Measurements from ENCODE around the gene R3HDML.

The R3HDML gene

GRCh38 chr20:44360221-44360620 lies 23.4 kb downstream of the R3HDML start:
- Histone ChIP-seq H2BK120ac (ENCODE audit: low read depth, low read length) (no peak overlapping the region), H3K4me1 (ENCODE audit: control insufficient read depth, insufficient read depth, low read depth, low read length) (no peaks in the 10 kb centered on the region), H3K4me2 (ENCODE audit: low read length, poor library complexity, severe bottlenecking) (no peak overlapping the region), H3K18ac (ENCODE audit: low read depth in 1 of 2, low read length in 2 of 2) (no peak overlapping the region), H2BK5ac (ENCODE audit: low read depth, low read length, poor library complexity, severe bottlenecking) (no peak overlapping the region), H2BK15ac (ENCODE audit: low read depth, poor library complexity, severe bottlenecking) (no peak overlapping the region), H3K14ac (ENCODE audit: low read length in 2 of 2) (no peak overlapping the region), H2BK12ac (ENCODE audit: low read length in 2 of 2) (no peak overlapping the region), H3K79me1 (replicated peaks; ENCODE audit: low read length, poor library complexity, severe bottlenecking) (no peaks in the 10 kb centered on the region), H2AK5ac (ENCODE audit: low read length, severe bottlenecking) (no peak overlapping the region), H2AFZ (ENCODE audit: low read depth, low read length) (no peak overlapping the region), H4K8ac (ENCODE audit: low read length) (no peak overlapping the region), H3K4ac (ENCODE audit: low read depth in 1 of 2, low read length in 2 of 2) (no peak overlapping the region), H3K4me3 (ENCODE audit: insufficient read depth in 1 of 2, low read depth in 1 of 2, low read length in 2 of 2) (no peak overlapping the region), H3K23ac (ENCODE audit: low read length in 2 of 2) (no peak overlapping the region), H3K9me3 (ENCODE audit: control insufficient read depth, low read length) (no peaks in the 10 kb centered on the region), H3K27ac (ENCODE audit: low read length, poor library complexity, severe bottlenecking) (no peak overlapping the region), H3K9ac (ENCODE audit: low read length) (no peak overlapping the region), H4K91ac (ENCODE audit: low read length) (no peak overlapping the region), H3K27me3 (ENCODE audit: control insufficient read depth in 1 of 2, insufficient read depth in 1 of 2, low read length in 2 of 2) (peaks cover 29 to 57% of the 10 kb centered on the region in 2 experiments), H3K36me3 (ENCODE audit: control insufficient read depth in 1 of 2, insufficient read depth in 2 of 2, low read depth in 1 of 2, low read length in 2 of 2) (no peaks in the 10 kb centered on the region)
- DNase-seq: no peak

- H2BK120ac ChIP-seq (ENCODE audit: low read depth, low read length): no peak overlapping the region
- H3K36me3 ChIP-seq (ENCODE audit: control insufficient read depth in 1 of 2, insufficient read depth in 2 of 2, low read depth in 1 of 2, low read length in 2 of 2): no peaks in the 10 kb centered on the region
- H3K4me2 ChIP-seq (ENCODE audit: low read length, poor library complexity, severe bottlenecking): no peak overlapping the region
- H4K8ac ChIP-seq (ENCODE audit: low read length): no peak overlapping the region
- H3K27me3 ChIP-seq (ENCODE audit: control insufficient read depth in 1 of 2, insufficient read depth in 1 of 2, low read length in 2 of 2): peaks cover 28 to 49% of the 10 kb centered on the region in 2 experiments
- H3K23ac ChIP-seq (ENCODE audit: low read length in 2 of 2): no peak overlapping the region
- H3K9ac ChIP-seq (ENCODE audit: low read length): no peak overlapping the region
- no peak overlapping the region for H3K27ac ChIP-seq (ENCODE audit: low read length, poor library complexity, severe bottlenecking)
- WGBS: 40% methylated on average over 2 of the region's 3 CpGs
- H3K14ac ChIP-seq (ENCODE audit: low read length in 2 of 2): no peak overlapping the region
- DNase-seq: no peak
- no peak overlapping the region for H2BK5ac ChIP-seq (ENCODE audit: low read depth, low read length, poor library complexity, severe bottlenecking)
- no peak overlapping the region for H3K18ac ChIP-seq (ENCODE audit: low read depth in 1 of 2, low read length in 2 of 2)
- H3K9me3 ChIP-seq (ENCODE audit: control insufficient read depth, low read length): no peaks in the 10 kb centered on the region
- no peak overlapping the region for H2AFZ ChIP-seq (ENCODE audit: low read depth, low read length)
- no peak overlapping the region for H4K91ac ChIP-seq (ENCODE audit: low read length)
- no peaks in the 10 kb centered on the region for H3K4me1 ChIP-seq (ENCODE audit: control insufficient read depth, insufficient read depth, low read depth, low read length)
- H2BK15ac ChIP-seq (ENCODE audit: low read depth, poor library complexity, severe bottlenecking): no peak overlapping the region
- H2AK5ac ChIP-seq (ENCODE audit: low read length, severe bottlenecking): no peak overlapping the region
- H2BK12ac ChIP-seq (ENCODE audit: low read length in 2 of 2): no peak overlapping the region
- H3K4ac ChIP-seq (ENCODE audit: low read depth in 1 of 2, low read length in 2 of 2): no peak overlapping the region
- no peak overlapping the region for H3K4me3 ChIP-seq (ENCODE audit: insufficient read depth in 1 of 2, low read depth in 1 of 2, low read length in 2 of 2)
- no peaks in the 10 kb centered on the region for H3K79me1 ChIP-seq (replicated peaks; ENCODE audit: low read length, poor library complexity, severe bottlenecking)
These were observed 24.2 kb downstream of the R3HDML start for GRCh38 chr20:44361021-44361420.

- no peak overlapping the region for H3K9ac ChIP-seq (ENCODE audit: low read length)
- H2AFZ ChIP-seq (ENCODE audit: low read depth, low read length): no peak overlapping the region
- no peak overlapping the region for H4K8ac ChIP-seq (ENCODE audit: low read length)
- H3K4ac ChIP-seq (ENCODE audit: low read depth in 1 of 2, low read length in 2 of 2): no peak overlapping the region
- no peak overlapping the region for H3K18ac ChIP-seq (ENCODE audit: low read depth in 1 of 2, low read length in 2 of 2)
- DNase-seq: no peak
- no peaks in the 10 kb centered on the region for H3K4me1 ChIP-seq (ENCODE audit: control insufficient read depth, insufficient read depth, low read depth, low read length)
- H3K36me3 ChIP-seq (ENCODE audit: control insufficient read depth in 1 of 2, insufficient read depth in 2 of 2, low read depth in 1 of 2, low read length in 2 of 2): no peaks in the 10 kb centered on the region
- no peak overlapping the region for H2BK5ac ChIP-seq (ENCODE audit: low read depth, low read length, poor library complexity, severe bottlenecking)
- no peaks in the 10 kb centered on the region for H3K79me1 ChIP-seq (replicated peaks; ENCODE audit: low read length, poor library complexity, severe bottlenecking)
- H2BK12ac ChIP-seq (ENCODE audit: low read length in 2 of 2): no peak overlapping the region
- no peak overlapping the region for H2BK120ac ChIP-seq (ENCODE audit: low read depth, low read length)
- no peak overlapping the region for H3K14ac ChIP-seq (ENCODE audit: low read length in 2 of 2)
- no peak overlapping the region for H3K4me2 ChIP-seq (ENCODE audit: low read length, poor library complexity, severe bottlenecking)
- 96% methylated on average over 2 of the region's 4 CpGs for WGBS
- H3K27me3 ChIP-seq (ENCODE audit: control insufficient read depth in 1 of 2, insufficient read depth in 1 of 2, low read length in 2 of 2): peaks cover 20 to 36% of the 10 kb centered on the region in 2 experiments
- no peaks in the 10 kb centered on the region for H3K9me3 ChIP-seq (ENCODE audit: control insufficient read depth, low read length)
- H3K27ac ChIP-seq (ENCODE audit: low read length, poor library complexity, severe bottlenecking): no peak overlapping the region
- H2BK15ac ChIP-seq (ENCODE audit: low read depth, poor library complexity, severe bottlenecking): no peak overlapping the region
- H3K23ac ChIP-seq (ENCODE audit: low read length in 2 of 2): no peak overlapping the region
- H3K4me3 ChIP-seq (ENCODE audit: insufficient read depth in 1 of 2, low read depth in 1 of 2, low read length in 2 of 2): no peak overlapping the region
- H2AK5ac ChIP-seq (ENCODE audit: low read length, severe bottlenecking): no peak overlapping the region
- H4K91ac ChIP-seq (ENCODE audit: low read length): no peak overlapping the region
These were observed 25.7 kb downstream of the R3HDML start for GRCh38 chr20:44362466-44362940.

GRCh38 chr20:44364068-44364467 lies 27.2 kb downstream of the R3HDML start:
- Histone ChIP-seq H3K9ac (ENCODE audit: low read length) (no peak overlapping the region), H3K4me3 (ENCODE audit: insufficient read depth in 1 of 2, low read depth in 1 of 2, low read length in 2 of 2) (no peak overlapping the region), H3K4ac (ENCODE audit: low read depth in 1 of 2, low read length in 2 of 2) (no peak overlapping the region), H2AFZ (ENCODE audit: low read depth, low read length) (no peak overlapping the region), H3K27me3 (ENCODE audit: control insufficient read depth in 1 of 2, insufficient read depth in 1 of 2, low read length in 2 of 2) (peaks cover 13 to 21% of the 10 kb centered on the region in 2 experiments), H3K14ac (ENCODE audit: low read length in 2 of 2) (no peak overlapping the region), H2BK15ac (ENCODE audit: low read depth, poor library complexity, severe bottlenecking) (no peak overlapping the region), H2BK12ac (ENCODE audit: low read length in 2 of 2) (no peak overlapping the region), H2BK120ac (ENCODE audit: low read depth, low read length) (no peak overlapping the region), H3K36me3 (ENCODE audit: control insufficient read depth in 1 of 2, insufficient read depth in 2 of 2, low read depth in 1 of 2, low read length in 2 of 2) (no peaks in the 10 kb centered on the region), H3K4me2 (ENCODE audit: low read length, poor library complexity, severe bottlenecking) (no peak overlapping the region), H3K4me1 (ENCODE audit: control insufficient read depth, insufficient read depth, low read depth, low read length) (no peaks in the 10 kb centered on the region), H4K91ac (ENCODE audit: low read length) (no peak overlapping the region), H4K8ac (ENCODE audit: low read length) (no peak overlapping the region), H3K79me1 (replicated peaks; ENCODE audit: low read length, poor library complexity, severe bottlenecking) (no peaks in the 10 kb centered on the region), H2AK5ac (ENCODE audit: low read length, severe bottlenecking) (no peak overlapping the region), H3K9me3 (ENCODE audit: control insufficient read depth, low read length) (no peaks in the 10 kb centered on the region), H3K27ac (ENCODE audit: low read length, poor library complexity, severe bottlenecking) (no peak overlapping the region), H2BK5ac (ENCODE audit: low read depth, low read length, poor library complexity, severe bottlenecking) (no peak overlapping the region), H3K23ac (ENCODE audit: low read length in 2 of 2) (no peak overlapping the region), H3K18ac (ENCODE audit: low read depth in 1 of 2, low read length in 2 of 2) (no peak overlapping the region)
- no peak for DNase-seq
- no CpG with 5 or more reads among the region's 4 CpGs for WGBS
